HG03571 (cell line): ENCODE measurements around the gene C17orf50.
A peak's percentile ranks its signal among the peaks of the same experiment; 100 is the strongest.
"Not testable (repeated sequence)": the region's sequence is repeated elsewhere in the genome, so short reads cannot be mapped to it uniquely, and the experiment has no call there.

Experiments used
- ATAC-seq: cut with Tn5 transposase; IDR thresholded peaks from one replicate; pipeline ENCODE4 v1.9.1; 2021; ENCODE audit not compliant: unreplicated experiment

Gene C17orf50

DNA sequence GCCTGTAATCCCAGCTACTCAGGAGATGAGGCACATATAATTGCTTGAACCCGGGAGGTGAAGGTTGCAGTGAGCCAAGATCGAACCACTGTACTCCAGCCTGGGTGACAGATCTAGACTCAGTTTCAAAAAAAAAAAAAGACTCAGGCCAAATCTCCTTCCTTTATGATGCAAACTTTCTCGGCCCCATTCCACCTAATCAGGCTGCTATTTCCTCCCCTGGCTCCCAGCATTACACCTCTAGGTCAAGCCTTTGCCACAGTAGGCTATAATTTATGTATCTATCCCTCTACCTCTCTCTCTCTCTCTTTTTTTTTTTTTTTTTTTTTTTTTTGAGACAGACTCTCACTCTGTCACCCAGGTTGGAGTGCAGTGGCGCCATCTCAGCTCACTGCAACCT is 9.1 kb upstream of the C17orf50 start:
- ATAC-seq = not testable (repeated sequence)

DNA sequence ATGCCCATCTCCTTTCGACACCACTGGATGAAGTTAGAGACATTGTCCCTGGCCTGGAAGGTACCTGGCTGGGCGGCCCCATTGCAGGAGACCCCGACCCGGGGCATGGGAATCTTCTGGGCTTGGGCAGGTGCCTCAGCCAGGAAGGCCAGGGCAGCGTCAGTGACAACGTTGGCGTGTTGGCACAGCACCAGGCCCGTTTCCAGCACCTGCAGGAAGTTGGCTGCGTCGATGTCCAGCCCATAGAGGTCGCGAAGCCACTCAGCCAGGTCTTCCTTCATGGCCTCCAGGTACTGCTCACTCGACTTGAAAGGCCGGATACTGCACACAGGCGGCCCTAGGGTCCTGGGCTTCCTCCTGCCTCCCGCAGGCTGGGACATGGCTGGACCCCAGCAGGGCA is 8.2 kb upstream of the C17orf50 start:
- no peak for ATAC-seq

DNA sequence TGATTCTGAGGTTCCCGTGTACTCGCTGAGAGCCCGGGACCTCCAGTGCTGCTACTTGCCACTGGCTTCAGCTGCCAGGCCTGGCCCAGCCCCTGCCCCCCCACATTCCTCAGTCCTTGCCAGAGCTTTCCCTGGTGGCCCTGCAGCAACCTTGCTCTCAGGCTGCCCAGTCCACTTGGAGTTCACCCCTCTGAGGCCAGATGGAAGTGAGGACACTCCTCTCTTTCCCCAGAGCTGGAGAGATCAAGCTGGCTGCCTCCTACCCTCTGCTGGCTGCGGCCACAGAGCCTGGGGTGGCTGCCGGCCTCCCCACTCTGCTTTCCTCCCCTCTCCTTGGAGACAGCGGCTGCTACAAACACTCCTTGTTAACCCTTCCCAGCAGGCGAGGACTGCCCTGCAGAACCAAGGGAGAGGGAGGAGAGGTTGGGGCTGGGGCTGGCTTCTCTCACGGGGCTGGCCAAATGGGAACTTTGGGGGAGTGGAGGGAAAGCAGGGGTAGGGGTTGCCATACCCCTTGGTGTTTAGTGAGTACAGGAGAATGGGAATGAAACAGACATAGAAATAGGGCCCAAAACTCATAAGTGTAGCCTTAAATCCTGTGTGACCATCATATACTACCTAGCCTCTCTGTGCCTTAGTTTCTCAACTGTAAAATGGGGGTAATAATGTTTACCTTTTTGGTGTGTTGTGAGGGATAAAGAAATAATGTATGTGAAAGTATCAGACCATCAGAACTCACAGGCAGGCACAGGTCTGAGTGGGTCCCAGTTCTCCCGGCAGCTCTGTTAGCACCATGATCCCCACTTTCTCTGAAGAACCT is 7.5 kb upstream of the C17orf50 start, which contains the start of gene GAS2L2:
Gene GAS2L2 (minus strand): TSS at position 295 of the 820 bp plus-strand sequence. CDS start 389 bp downstream, outside the sequence.
- no peak for ATAC-seq

DNA sequence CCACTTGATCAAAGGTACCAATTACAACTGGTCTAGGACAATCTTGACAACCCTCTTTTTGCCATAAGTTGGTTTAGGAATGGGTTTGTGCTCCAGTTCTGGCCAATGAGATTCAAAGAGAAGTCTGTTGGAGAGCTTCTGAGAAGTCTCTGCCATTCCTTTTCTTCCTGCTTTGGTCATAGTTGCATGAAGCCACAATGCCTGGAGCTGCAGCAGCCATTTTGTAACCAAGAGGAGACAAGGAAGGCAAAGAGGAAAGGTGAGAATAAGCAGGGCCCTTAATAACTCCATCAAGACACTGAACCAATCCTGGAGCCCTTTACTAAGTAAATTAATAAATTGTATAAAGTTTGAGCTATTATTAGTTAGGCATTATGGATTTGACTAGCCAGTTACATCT is 3.4 kb upstream of the C17orf50 start:
- ATAC-seq = no peak

DNA sequence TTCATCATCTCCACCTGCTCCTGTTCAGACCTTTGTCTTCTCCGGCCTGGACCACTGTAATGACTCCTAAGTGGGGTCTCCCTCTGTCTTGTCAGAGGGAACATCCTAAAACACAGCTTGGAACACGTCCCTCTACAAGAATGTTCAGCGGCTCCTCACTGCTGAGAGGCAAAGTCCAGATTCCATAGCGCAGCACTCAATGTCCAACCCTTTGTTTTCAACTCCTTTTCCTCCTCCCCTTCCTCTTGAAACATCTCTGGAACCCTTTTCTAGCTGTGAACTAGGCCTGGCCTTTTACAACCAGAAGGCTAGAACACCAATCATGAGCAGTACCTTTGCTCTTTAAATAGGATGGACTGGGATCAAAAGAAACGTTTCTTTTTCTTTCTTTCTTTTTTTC is 914 bp downstream of the C17orf50 start:
- ATAC-seq = no peak

DNA sequence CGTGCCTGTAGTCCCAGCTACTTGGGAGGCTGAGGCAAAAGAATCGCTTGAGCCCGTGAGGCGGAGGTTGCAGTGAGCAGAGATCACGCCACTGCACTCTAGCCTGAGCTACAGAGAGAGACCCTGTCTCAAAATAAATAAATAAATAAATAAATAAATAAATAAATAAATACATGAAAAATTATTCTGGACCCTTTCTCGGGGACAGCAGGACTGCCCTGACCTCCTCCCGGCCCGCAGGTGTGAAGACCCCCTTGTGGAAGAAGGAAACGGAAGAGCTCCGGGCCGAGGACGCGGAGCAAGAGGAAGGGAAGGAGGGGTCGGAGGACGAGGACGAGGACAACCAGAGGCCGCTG is 3.1 kb downstream of the C17orf50 start:
- ATAC-seq = no peak

DNA sequence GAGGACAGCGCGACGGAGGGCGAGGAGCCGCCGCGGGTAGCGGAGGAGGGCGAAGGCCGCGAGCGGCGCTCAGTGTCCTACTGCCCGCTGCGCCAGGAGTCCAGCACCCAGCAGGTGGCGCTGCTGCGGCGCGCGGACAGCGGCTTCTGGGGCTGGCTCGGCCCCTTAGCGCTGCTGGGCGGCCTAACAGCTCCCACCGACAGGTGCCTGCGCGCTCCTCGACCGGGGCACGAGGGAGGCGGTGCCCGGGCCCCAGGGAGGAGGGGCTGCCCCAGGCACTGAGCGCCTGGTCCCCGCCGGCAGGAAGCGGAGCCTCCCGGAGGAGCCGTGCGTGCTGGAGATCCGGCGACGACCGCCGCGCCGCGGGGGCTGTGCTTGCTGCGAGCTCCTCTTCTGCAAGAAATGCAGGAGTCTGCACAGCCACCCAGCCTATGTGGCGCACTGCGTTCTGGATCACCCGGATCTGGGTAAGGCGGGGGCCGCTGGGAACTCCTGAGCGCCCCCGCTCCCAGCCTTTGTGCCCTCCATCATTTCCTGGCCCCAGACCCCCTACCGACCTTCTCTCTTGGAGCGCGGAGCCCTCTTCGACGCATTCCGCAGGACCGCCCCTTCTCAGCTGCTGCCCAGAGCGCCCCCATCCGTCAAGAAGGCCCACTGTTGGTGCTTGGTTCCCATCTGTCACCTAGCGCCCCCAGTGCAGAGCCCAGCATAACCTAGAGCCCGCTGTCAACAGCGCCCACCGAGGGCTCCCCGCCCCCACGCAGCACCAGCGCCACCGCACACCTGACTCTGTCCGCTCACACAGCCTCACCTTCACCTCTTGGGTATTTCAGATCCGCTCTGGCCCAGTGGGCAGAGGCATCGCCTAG is 3.7 kb downstream of the C17orf50 start:
- peak; percentile 75 for ATAC-seq

DNA sequence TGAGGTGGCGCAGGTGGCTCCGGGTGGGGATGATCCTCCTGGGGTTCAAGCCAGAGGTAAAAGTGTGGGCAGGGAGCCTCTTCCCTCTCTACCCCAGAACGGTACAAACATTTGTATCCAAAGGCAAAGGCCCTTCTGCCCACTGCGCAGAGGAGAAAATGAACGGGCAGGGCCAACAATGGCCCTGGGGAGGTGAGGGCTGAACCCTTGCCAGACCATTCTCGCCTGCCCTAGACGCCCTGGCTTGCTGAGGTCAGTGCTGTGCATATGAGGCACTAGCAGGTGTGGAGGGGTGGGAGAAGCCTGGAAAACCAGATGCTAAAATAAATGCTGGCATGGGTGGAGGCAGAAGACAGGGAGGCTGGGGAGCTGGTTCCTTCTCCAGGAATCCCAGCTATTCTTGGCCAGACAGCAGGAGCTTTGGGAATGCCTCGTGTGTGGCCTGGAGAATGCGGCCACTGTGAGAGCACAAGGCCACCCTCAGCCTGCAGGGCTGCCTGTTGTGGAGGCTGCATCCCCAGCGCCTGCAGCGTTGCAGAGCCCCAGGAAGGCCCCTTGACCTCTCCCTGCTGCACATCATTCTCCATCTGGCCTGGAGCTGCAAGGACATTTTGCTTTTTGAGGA is 4.5 kb downstream of the C17orf50 start:
- no peak for ATAC-seq

DNA sequence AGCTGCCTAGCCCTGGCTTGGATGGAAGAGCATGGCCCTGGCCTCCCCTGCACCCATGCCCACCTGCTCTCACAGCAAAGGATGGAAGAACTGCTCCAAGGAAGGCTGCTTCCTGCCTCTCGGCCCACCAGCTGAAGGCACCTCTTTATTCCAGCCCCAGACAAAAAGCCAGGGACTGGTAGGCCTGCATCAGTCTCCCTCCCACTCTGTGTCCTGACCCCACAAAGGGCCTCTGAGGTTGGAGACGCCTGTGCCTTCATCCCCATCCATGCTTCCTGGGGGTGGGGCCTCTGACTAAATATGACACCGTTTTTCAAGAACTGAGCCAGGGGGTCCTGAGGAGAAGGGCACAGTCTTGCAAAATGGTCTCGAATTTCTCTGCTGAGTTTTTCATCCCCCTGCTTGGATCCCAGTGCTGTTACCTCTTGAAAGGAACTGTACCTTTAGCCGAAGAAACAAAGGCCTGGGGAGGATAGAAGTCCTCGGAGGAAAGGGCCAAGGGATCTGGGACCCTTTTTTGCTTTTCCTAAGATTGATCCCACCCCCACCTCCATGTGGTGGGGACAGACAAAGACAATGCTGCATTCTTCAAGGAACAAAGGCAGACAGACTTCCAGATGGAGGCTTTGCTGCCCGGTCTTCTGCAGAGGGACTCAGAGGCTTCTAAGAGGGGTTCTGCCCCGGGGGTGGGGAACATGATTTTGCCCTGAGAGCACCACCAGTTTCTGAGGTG is 5.2 kb downstream of the C17orf50 start:
- ATAC-seq = no peak

DNA sequence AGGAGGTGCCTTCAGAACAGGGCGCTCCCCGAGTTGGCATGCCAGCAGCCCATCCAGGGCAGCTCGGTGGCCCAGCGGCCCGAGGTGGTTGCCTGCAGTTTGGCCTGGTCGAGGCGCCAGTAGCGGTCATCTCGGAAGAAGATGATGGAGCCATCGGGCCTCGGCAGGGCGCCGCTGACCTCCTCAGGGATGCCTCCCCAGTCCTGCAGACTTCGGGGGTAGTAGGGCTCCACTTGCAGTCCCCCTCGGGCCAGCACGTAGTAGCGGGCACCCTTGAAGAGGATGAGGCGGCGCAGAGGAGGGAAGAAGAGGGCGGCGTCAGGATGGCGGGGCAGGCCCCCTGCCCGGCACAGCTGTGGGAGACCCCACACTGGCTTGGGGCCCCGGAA is 5.8 kb downstream of the C17orf50 start:
- ATAC-seq = no peak

DNA sequence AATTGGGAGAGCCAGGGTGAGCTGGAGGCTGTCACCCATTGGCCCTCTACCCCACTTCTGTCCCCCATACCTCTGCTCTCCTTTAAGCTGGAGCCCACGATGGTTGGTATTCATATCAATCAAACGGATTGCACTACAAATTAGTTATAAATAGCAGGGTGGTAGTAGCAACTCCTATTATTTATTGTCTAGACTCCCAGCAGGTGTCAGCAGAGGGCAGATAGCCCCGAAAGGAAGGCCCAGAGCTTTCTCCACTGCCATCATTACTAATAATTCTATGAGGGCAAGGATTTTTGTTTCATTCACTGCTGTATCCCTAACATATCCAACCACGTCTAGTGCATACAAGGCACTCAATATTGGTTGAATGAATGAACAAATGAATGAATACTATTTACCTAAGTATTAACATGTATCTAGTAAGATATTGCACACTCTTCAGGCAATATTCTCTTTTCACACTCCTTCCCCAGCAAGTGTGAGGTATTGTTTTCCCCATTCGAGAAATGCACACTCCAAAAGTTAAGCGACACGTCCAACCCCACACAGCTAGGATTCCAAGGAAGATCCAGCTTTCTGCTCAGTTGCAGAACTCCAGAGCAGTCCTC is 6.3 kb downstream of the C17orf50 start:
- ATAC-seq = no peak

DNA sequence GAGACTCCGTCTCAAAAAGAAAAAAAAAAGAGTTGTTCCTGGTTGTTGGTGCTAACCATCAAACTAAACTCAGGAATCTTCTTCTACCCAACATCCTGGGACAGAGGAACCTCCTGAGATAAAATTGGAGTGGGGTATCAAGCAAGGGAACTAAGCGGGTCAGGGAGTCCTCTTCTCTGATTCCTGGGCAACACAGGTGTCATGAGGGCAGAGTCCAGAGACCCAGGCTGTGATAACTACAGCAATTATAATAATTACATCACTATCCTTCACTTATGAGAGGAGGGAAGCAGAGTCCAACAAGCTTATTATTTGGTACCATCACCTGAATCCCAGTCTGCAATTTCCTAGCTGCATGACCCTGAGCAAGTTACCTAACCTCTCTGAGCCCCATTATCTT is 8.1 kb downstream of the C17orf50 start:
- ATAC-seq = no peak

DNA sequence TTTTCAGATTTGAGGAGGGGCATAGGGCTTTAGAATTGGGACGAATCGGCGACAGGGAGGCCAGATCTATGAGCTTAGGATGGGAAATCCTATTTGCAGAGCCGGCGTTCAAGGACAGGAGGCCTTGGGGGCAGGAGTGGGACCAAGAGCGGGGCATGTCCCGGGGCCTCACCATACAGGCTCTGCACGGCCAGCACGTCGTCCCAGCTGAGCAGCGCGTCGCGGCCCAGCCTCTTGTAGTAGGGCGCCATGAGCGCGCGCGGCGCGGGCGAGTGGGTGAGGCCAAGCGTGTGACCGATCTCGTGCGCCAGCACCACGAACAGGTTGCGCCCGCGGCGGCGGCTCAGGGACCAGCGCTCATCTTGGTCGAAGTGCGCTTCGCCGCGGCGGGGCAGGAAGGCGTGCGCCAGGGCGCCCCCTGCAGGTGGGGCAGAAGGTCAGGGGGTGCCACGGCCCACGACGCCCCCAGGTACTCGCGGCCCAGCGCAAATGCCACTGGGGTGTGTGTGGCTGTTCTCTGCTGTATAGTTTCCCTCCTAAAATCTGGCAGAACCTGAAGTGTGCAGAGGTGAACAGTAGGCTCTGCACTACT is 9.3 kb downstream of the C17orf50 start:
- ATAC-seq = no peak

DNA sequence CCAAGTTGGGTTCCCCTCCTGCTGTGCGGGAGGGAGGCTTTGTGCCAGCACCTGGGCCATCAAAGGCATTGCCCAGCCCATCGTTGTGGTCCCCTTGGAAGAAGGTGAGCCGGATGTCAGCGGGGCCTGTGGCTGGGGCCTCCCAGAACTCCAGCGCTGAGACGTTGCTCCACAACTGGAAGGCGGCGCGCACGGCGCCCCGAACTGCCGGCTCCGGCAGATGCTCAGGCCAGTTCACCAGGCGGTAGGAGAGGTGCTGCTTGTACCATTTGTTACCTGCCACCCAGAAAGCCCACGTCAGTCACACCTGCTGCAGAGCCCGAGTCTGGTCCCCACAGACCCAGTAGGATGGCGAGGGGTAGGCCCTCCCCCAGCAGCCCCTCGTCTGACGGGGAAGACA is 12.4 kb downstream of the C17orf50 start:
- ATAC-seq = no peak

DNA sequence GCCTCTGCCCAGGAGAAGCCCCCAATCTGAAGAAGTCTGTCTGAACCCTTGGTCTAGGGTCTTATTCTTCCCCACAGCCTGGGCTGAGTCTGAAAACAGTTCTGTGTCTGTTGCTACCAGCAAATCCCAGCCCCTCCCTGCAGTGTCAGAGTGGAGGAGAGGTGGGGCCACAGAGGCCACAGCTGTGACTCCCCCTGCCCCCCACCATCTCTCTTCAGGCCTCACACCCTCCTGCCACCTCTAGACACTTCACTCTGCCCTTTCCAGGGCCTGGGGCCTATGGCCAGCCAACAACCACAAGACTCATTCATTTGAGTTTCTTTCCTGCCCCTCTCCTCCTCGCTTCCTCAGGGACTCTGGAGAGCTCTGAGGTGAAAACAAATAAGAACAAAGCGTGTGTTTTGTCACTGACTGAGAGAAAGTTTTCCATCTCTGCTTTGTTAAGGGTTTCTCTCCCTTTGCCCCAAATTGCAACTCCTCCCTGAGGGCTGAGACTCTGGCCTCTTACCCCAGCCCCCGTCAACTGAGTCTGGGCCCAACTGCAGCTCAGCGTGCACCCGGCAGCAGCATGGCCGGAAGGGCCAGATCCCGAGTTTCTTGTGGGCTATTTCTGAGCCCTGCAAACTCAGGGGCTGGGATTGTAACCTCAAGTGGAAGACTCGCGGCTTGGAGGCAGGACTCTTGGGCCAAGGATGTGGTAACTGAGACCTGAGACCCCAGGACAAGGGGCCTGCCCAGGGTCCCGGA is 13.2 kb downstream of the C17orf50 start:
- no peak for ATAC-seq

DNA sequence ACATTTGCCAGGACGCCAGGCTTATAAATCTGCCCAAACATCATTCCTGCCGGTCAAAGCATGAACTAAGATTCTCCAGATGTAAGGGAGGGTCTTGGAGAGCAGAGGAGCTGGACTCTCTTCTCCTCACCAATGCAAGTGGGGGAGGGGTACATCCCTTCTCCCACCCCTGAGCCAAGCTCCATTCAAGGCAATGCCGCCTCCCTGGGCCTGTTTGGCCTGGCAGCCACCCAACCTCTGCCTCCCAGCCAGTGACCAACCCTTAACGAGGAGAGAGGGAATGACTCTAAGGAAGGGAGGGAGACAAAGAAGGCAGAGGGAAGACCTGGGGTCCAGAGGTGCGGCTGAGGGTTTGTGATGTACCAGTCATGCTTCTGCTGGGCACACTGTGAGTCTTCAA is 13.8 kb downstream of the C17orf50 start:
- ATAC-seq = no peak

DNA sequence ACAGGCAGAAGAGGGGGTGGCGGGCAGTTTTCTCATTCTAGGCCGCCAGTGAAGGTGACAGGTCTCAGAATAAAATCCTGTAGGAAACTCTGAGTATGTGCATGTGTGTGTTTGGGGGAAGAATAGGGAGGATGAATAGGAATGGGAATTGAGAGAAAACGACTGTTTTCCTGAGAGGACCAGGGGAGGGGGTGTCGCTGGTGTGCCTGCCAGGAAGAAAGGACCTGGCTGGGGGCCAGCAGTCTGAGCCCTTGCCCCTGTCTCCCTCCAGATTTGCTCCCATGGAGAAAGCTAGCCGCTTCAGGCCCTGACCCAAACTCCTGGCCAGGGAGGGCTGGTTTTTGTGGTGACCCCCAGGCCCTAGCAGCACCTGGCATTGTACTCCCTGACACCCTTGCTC is 14.4 kb downstream of the C17orf50 start:
- ATAC-seq = no peak

DNA sequence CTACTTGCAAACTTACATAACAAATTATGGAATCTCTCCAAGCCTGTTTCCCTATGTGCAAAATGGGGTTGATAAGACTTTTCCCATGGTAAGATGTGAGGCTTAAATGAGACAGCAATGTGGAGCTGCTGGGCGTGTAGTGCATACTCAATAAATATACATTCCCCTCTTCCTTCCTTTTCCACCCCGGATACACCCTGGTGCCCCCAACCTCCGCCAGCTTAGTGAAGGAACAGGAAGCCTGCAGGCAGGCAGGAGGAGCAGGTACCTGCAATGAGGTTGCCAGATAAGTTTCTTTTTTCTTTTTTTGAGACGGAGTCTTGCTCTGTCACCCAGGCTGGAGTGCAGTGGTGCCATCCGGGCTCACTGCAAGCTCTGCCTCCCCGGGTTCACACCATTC is 14.9 kb downstream of the C17orf50 start:
- no peak for ATAC-seq

DNA sequence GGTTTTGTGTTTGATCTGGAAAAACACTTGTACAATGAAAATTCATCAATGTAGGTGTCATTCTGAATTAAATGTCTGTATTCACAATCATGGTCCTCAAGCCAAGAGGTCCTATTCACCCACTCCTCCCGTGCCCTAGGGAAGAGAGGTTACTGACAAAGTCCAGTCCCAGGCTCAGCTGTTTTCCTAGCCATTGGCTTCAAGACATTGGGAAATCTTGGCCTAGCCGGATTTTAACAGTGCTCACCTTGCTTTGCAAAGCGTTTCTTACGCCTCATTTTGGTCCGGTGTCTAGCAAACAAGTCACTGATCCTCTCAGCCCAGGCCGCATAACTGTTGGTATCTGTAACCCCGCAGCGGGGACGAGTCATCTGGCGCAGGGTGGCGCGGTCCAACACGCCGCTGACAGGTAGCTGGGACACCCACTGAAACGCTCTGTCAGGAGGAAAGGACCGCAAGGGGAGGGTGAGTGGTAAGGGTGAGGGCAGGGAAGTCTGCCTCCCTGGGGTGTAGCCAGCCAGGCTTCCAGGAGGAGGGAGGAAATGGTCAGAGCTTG is 18.0 kb downstream of the C17orf50 start:
- ATAC-seq = no peak
